ENCODE data around the gene IL18. TPM values are rescaled to one million over a fixed set of nuclear protein-coding genes. Genes with fewer than 3 reads are reported as not detected.

The IL18 gene
- polyA plus RNA-seq, 1 donor from 2014 or later = not detected

GRCh38 chr11:112129656-112130055 lies 34.2 kb downstream of the IL18 start:
- Histone ChIP-seq H3K9me2 (ENCODE audit: insufficient read depth, low read length) (no peaks in the 10 kb centered on the region), H3K9me3 (ENCODE audit: low read length) (no peaks in the 10 kb centered on the region), H3K27me3 (ENCODE audit: insufficient read depth, low read depth, low read length) (no peaks in the 10 kb centered on the region), H3F3A (ENCODE audit: insufficient read depth, low read length, poor library complexity, severe bottlenecking) (no peaks in the 10 kb centered on the region), H3K27ac (ENCODE audit: low read length) (no peak overlapping the region), H3K9ac (ENCODE audit: low read length) (no peak overlapping the region), H3K36me3 (ENCODE audit: insufficient read depth, low read length) (no peaks in the 10 kb centered on the region), H2AFZ (ENCODE audit: low read depth, low read length) (no peak overlapping the region), H3K4me2 (ENCODE audit: low read length) (no peak overlapping the region), H3K4me3 (ENCODE audit: low read length) (no peak overlapping the region), H4K20me1 (ENCODE audit: insufficient read depth) (no peaks in the 10 kb centered on the region), H3K79me2 (replicated peaks; ENCODE audit: insufficient read depth, low read length) (no peaks in the 10 kb centered on the region)
- TF ChIP-seq EP300 (conservative IDR thresholded peaks at IDR 0.05; ENCODE audit: poor library complexity, severe bottlenecking) (no peak), RAD21 (conservative IDR thresholded peaks at IDR 0.05) (no peak), MXI1 (conservative IDR thresholded peaks at IDR 0.05; ENCODE audit: poor library complexity, severe bottlenecking) (no peak)
- TF ChIP-seq, protein P1, sequence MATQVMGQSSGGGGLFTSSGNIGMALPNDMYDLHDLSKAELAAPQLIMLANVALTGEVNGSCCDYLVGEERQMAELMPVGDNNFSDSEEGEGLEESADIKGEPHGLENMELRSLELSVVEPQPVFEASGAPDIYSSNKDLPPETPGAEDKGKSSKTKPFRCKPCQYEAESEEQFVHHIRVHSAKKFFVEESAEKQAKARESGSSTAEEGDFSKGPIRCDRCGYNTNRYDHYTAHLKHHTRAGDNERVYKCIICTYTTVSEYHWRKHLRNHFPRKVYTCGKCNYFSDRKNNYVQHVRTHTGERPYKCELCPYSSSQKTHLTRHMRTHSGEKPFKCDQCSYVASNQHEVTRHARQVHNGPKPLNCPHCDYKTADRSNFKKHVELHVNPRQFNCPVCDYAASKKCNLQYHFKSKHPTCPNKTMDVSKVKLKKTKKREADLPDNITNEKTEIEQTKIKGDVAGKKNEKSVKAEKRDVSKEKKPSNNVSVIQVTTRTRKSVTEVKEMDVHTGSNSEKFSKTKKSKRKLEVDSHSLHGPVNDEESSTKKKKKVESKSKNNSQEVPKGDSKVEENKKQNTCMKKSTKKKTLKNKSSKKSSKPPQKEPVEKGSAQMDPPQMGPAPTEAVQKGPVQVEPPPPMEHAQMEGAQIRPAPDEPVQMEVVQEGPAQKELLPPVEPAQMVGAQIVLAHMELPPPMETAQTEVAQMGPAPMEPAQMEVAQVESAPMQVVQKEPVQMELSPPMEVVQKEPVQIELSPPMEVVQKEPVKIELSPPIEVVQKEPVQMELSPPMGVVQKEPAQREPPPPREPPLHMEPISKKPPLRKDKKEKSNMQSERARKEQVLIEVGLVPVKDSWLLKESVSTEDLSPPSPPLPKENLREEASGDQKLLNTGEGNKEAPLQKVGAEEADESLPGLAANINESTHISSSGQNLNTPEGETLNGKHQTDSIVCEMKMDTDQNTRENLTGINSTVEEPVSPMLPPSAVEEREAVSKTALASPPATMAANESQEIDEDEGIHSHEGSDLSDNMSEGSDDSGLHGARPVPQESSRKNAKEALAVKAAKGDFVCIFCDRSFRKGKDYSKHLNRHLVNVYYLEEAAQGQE (IDR thresholded peaks at IDR 0.05; ENCODE audit: borderline replicate concordance) = no peak

- H3K27ac ChIP-seq (ENCODE audit: low read length) = no peak overlapping the region
- no peaks in the 10 kb centered on the region for H3K9me2 ChIP-seq (ENCODE audit: insufficient read depth, low read length)
- no peak for TF ChIP-seq SMC3 (conservative IDR thresholded peaks at IDR 0.05; ENCODE audit: poor library complexity)
- TF ChIP-seq, protein P1 (IDR thresholded peaks at IDR 0.05; ENCODE audit: borderline replicate concordance) = no peak
- TF ChIP-seq EZH2 (IDR thresholded peaks at IDR 0.05; ENCODE audit: borderline replicate concordance, insufficient read depth, low read length, poor library complexity, severe bottlenecking) = no peak
- TF ChIP-seq EP300 (conservative IDR thresholded peaks at IDR 0.05; ENCODE audit: poor library complexity, severe bottlenecking) = no peak
- TF ChIP-seq POLR2AphosphoS5 (IDR thresholded peaks at IDR 0.05) = no peak
- no peak for TF ChIP-seq RAD21 (conservative IDR thresholded peaks at IDR 0.05)
- TF ChIP-seq CTCF (IDR thresholded peaks at IDR 0.05; ENCODE audit: poor library complexity, severe bottlenecking) = no peak
- no peak for TF ChIP-seq TAF1 (IDR thresholded peaks at IDR 0.05; ENCODE audit: low read depth)
- TF ChIP-seq MXI1 (conservative IDR thresholded peaks at IDR 0.05; ENCODE audit: poor library complexity, severe bottlenecking) = no peak
- H3K9ac ChIP-seq (ENCODE audit: low read length) = no peak overlapping the region
- H3K79me2 ChIP-seq (replicated peaks; ENCODE audit: insufficient read depth, low read length) = no peaks in the 10 kb centered on the region
- H3K27me3 ChIP-seq (ENCODE audit: insufficient read depth, low read depth, low read length) = no peaks in the 10 kb centered on the region
- H3F3A ChIP-seq (ENCODE audit: insufficient read depth, low read length, poor library complexity, severe bottlenecking) = no peaks in the 10 kb centered on the region
- no peaks in the 10 kb centered on the region for H3K36me3 ChIP-seq (ENCODE audit: insufficient read depth, low read length)
- no peak overlapping the region for H2AFZ ChIP-seq (ENCODE audit: low read depth, low read length)
- H3K4me2 ChIP-seq (ENCODE audit: low read length) = no peak overlapping the region
- no peaks in the 10 kb centered on the region for H4K20me1 ChIP-seq (ENCODE audit: insufficient read depth)
- no peak overlapping the region for H3K4me3 ChIP-seq (ENCODE audit: low read length)
- no peaks in the 10 kb centered on the region for H3K9me3 ChIP-seq (ENCODE audit: low read length)
Observed at GRCh38 chr11:112128483-112129121, 35.3 kb downstream of the IL18 start.
